Endothelial cell of umbilical vein (primary cell): ENCODE measurements around the gene AQP1. TPM values are rescaled to one million over a fixed set of nuclear protein-coding genes. Genes with fewer than 3 reads are reported as not detected.

Experiments
- BruUV-seq: library from RNA; stranded (reverse); fragments of 400-500 nt; replicated peaks from 2 replicates; lab custom pipeline; 2021; lab: Mats Ljungman, UMichigan
- CTCF ChIA-PET: fragments of 300-600, 350-600 bp; sonication (Branson Sonifier 250); formaldehyde crosslinking; loops from one replicate; lab custom pipeline; 2021; ENCODE audit warnings: antibody characterized with exemption, inconsistent platforms; lab: Charles Lee
- POLR2A ChIA-PET: fragments of 300-600, 350-600 bp; sonication (Branson Sonifier 250); formaldehyde crosslinking; loops from one replicate; lab custom pipeline; 2021; ENCODE audit warnings: antibody characterized with exemption, inconsistent platforms; lab: Charles Lee
- DNase-seq: peaks from one replicate; pipeline ENCODE4 v3.0.0-alpha.2; 2011; ENCODE audit warnings: low read depth, low spot score
- FAIRE-seq: peaks from 2 replicates; lab custom pipeline; 2011; peaks lifted over from hg19 to GRCh38; lab: Jason Lieb, UNC
- H2AFZ ChIP-seq: 2 replicates; pipeline ENCODE4 v1.6.0; 2012; ENCODE audit warnings: low read depth, low read length, control low read depth, inconsistent platforms
- H3K27ac ChIP-seq: 2 replicates; pipeline ENCODE4 v1.5.1; 2011; ENCODE audit warnings: low read depth, mild to moderate bottlenecking, control low read depth, low read length, moderate library complexity; ENCODE audit not compliant: insufficient read depth
- H3K27me3 ChIP-seq, 2 experiments: 2 replicates each; pipeline versions ENCODE4 v1.6.0 to v1.6.1; 2011; ENCODE audit warnings: low read length in 2 of 2, mixed read lengths in 1 of 2; ENCODE audit not compliant: control insufficient read depth in 2 of 2, insufficient read depth in 2 of 2
- H3K36me3 ChIP-seq, 2 experiments: 2 replicates in 1 of 2; 3 replicates in 1 of 2; pipeline ENCODE4 v1.5.1; 2011; ENCODE audit warnings: low read length in 2 of 2, mild to moderate bottlenecking in 1 of 2, moderate library complexity in 1 of 2; ENCODE audit not compliant: control insufficient read depth in 2 of 2, insufficient read depth in 2 of 2; ENCODE audit errors: extremely low read depth in 1 of 2
- H3K4me1 ChIP-seq: 3 replicates; pipeline ENCODE4 v1.5.1; 2011; ENCODE audit warnings: mild to moderate bottlenecking, low read length; ENCODE audit not compliant: control insufficient read depth, insufficient read depth; ENCODE audit errors: extremely low read depth
- H3K4me2 ChIP-seq: 2 replicates; pipeline ENCODE4 v1.6.1; 2011; ENCODE audit warnings: low read length, control low read depth, mixed read lengths; ENCODE audit not compliant: insufficient read depth
- H3K4me3 ChIP-seq, 3 experiments: fragments of 200-600 bp in 1 of 3; sonication (generic), shearing (Covaris generic) in 1 of 3; replicated peaks in 1 of 3; 2 replicates each; pipeline ENCODE4 v1.5.1; 2011 to 2016; ENCODE audit warnings: control low read depth in 3 of 3, low read length in 3 of 3, mild to moderate bottlenecking in 2 of 3, inconsistent platforms in 1 of 3, low read depth in 1 of 3, moderate library complexity in 1 of 3; ENCODE audit not compliant: insufficient read depth in 1 of 3
- H3K79me2 ChIP-seq: 2 replicates; pipeline ENCODE4 v1.6.0; 2012; ENCODE audit warnings: low read length, inconsistent platforms; ENCODE audit not compliant: control insufficient read depth, insufficient read depth
- H3K9ac ChIP-seq: replicated peaks from 2 replicates; pipeline ENCODE3; 2011; ENCODE audit warnings: low read length, control low read depth; ENCODE audit not compliant: insufficient read depth; ENCODE audit errors: extremely low read depth
- H3K9me1 ChIP-seq: replicated peaks from 3 replicates; pipeline ENCODE4 v1.6.0; 2011; ENCODE audit warnings: mild to moderate bottlenecking, low read length; ENCODE audit not compliant: control insufficient read depth, insufficient read depth; ENCODE audit errors: extremely low read depth
- H3K9me3 ChIP-seq: replicated peaks from 2 replicates; pipeline ENCODE4 v1.5.1; 2012; ENCODE audit warnings: low read length, inconsistent platforms; ENCODE audit not compliant: control insufficient read depth, insufficient read depth
- H4K20me1 ChIP-seq: replicated peaks from 2 replicates; pipeline ENCODE3; 2011; ENCODE audit warnings: mild to moderate bottlenecking, low read length; ENCODE audit not compliant: control insufficient read depth, insufficient read depth; ENCODE audit errors: extremely low read depth
- EZH2 ChIP-seq: IDR thresholded peaks from 2 replicates; pipeline ENCODE4 v1.6.1; 2012; ENCODE audit warnings: borderline replicate concordance, low read depth, mild to moderate bottlenecking, moderate library complexity, low read length, inconsistent platforms; ENCODE audit not compliant: severe bottlenecking
- FOS ChIP-seq: IDR thresholded peaks from 2 replicates; pipeline ENCODE4 v1.6.1; 2011; ENCODE audit warnings: mild to moderate bottlenecking, low read length, moderate library complexity, borderline replicate concordance; ENCODE audit not compliant: insufficient read depth
- GATA2 ChIP-seq: IDR thresholded peaks from 2 replicates; pipeline ENCODE4 v1.7.0; 2011; ENCODE audit warnings: low read depth, mild to moderate bottlenecking, moderate library complexity, mixed read lengths, low read length; ENCODE audit not compliant: insufficient read length, insufficient read depth
- MYC ChIP-seq: IDR thresholded peaks from one replicate; pipeline ENCODE4 v1.6.1; 2011; ENCODE audit warnings: mild to moderate bottlenecking, low read depth, low read length
- POLR2A ChIP-seq: IDR thresholded peaks from 2 replicates; pipeline ENCODE4 v1.6.1; 2012; ENCODE audit warnings: low read depth, mild to moderate bottlenecking, control low read depth, low read length
- POLR2AphosphoS5 ChIP-seq: IDR thresholded peaks from 2 replicates; pipeline ENCODE4 v1.6.1; 2012; ENCODE audit warnings: low read depth, mild to moderate bottlenecking, control low read depth, low read length, moderate library complexity; ENCODE audit not compliant: insufficient read depth
- dilution Hi-C: fragments of 300-500 bp; cut with MboI; formaldehyde crosslinking; loops from one replicate; pipeline ENCODE4 v1.15.0; 2019; ENCODE audit warnings: low sequenced_read_pairs; ENCODE audit not compliant: extremely low pct_ligation_motif_present
- intact Hi-C: fragments of 100-400 bp; cut with micrococcal nuclease; formaldehyde crosslinking; loops from one replicate; pipeline ENCODE4 v1.10.0; 2022
- polyA plus RNA-seq, 4 experiments: library from polyadenylated mRNA; depleted of rRNA in 3 of 4; stranded (reverse) in 3 of 4; unstranded in 1 of 4; fragments of >200 nt; gene quantifications; 2 replicates each; pipeline versions ENCODE4 v1.2.1 to v1.2.3, GENCODE V29; 2011 to 2012; ENCODE audit warnings: missing spikeins in 1 of 4
- total RNA-seq: library from RNA; stranded (reverse); gene quantifications from 2 replicates; pipeline ENCODE4 v1.2.3, GENCODE V29; 2021
- TF ChIP-seq, protein P1 (sequence below): IDR thresholded peaks from 2 replicates; pipeline ENCODE4 v1.6.1; 2011; ENCODE audit not compliant: insufficient read depth, insufficient read length
- TF ChIP-seq, protein P2 (sequence below), 2 donors: IDR thresholded peaks; 1 replicate in 1 of 2; 2 replicates in 1 of 2; pipeline ENCODE4 v1.5.1; 2011; ENCODE audit warnings: low read length in 2 of 2, mild to moderate bottlenecking in 2 of 2, moderate library complexity in 2 of 2, control low read depth in 1 of 2, inconsistent platforms in 1 of 2, low read depth in 1 of 2; ENCODE audit not compliant: insufficient read depth in 1 of 2; ENCODE audit errors: extremely low read depth in 1 of 2

AQP1 gene
- total and polyA plus RNA-seq, 2 donors (not counting 3 experiments of a cell fraction or from before 2014, with no cell fraction given): 11.7 to 15.9 TPM

DNA sequence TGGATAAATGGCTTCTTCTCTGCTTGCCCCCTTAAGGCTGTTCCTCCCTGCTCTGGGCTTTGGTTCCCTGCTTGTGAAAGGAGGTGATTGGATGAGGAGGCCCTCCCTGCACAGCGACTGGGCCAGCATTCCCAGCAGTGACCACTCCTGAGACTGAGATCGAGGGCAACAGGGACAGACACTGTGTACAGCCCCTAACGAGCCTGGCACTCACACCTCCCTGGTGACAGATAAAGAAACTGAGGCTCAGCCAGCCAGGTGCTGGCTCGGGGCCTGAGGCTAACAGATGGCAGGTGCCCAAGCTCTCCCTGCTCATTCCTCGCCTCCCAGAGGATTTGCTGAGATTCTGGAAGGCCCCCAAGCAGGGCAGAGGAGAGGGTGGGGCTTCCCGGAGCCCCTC lies 12.0 kb upstream of the AQP1 start:
- no TSS peak for BruUV-seq
- Histone ChIP-seq H3K9ac (no peak overlapping the region), H3K27me3 (peaks cover 0 to 3% of the 10 kb centered on the region in 2 experiments), H2AFZ (no peak overlapping the region), H3K9me3 (no peaks in the 10 kb centered on the region), H4K20me1 (no peaks in the 10 kb centered on the region), H3K36me3 (no peaks in the 10 kb centered on the region), H3K27ac (no peak overlapping the region), H3K9me1 (no peaks in the 10 kb centered on the region), H3K79me2 (no peaks in the 10 kb centered on the region), H3K4me2 (no peak overlapping the region), H3K4me1 (peaks cover 11% of the 10 kb centered on the region), H3K4me3 (no peak overlapping the region)
- CTCF ChIA-PET: interaction anchor here (1.0 to 1.8 kb wide), 3 partner anchors 9 to 223 kb away, joined by 3 to 5 read pairs (median 4); no protein-coding TSS in a partner anchor
- POLR2A ChIA-PET: no interaction called here
- TF ChIP-seq MYC (no peak), GATA2 (no peak), EZH2 (no peak), POLR2AphosphoS5 (no peak), FOS (no peak), POLR2A (no peak)
- TF ChIP-seq, protein P1, sequence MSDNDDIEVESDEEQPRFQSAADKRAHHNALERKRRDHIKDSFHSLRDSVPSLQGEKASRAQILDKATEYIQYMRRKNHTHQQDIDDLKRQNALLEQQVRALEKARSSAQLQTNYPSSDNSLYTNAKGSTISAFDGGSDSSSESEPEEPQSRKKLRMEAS: no peak
- TF ChIP-seq, protein P2, sequence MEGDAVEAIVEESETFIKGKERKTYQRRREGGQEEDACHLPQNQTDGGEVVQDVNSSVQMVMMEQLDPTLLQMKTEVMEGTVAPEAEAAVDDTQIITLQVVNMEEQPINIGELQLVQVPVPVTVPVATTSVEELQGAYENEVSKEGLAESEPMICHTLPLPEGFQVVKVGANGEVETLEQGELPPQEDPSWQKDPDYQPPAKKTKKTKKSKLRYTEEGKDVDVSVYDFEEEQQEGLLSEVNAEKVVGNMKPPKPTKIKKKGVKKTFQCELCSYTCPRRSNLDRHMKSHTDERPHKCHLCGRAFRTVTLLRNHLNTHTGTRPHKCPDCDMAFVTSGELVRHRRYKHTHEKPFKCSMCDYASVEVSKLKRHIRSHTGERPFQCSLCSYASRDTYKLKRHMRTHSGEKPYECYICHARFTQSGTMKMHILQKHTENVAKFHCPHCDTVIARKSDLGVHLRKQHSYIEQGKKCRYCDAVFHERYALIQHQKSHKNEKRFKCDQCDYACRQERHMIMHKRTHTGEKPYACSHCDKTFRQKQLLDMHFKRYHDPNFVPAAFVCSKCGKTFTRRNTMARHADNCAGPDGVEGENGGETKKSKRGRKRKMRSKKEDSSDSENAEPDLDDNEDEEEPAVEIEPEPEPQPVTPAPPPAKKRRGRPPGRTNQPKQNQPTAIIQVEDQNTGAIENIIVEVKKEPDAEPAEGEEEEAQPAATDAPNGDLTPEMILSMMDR (IDR thresholded peaks at IDR 0.05; ENCODE audit: extremely low read depth in 1 of 2, insufficient read depth in 1 of 2, low read depth in 1 of 2, low read length in 2 of 2): no peak
- FAIRE-seq: no peak
- dilution Hi-C loops: no loop called here
- intact Hi-C loops: no loop called here
- DNase-seq: no peak
